COLO668 (cell line): Measurements from ENCODE around the gene PFDN4.

Experiments used
- DNase-seq: peaks from one replicate; lab custom pipeline; 2025; ENCODE audit not compliant: unreplicated experiment; lab: John Stamatoyannopoulos, UW

PFDN4 gene

DNA sequence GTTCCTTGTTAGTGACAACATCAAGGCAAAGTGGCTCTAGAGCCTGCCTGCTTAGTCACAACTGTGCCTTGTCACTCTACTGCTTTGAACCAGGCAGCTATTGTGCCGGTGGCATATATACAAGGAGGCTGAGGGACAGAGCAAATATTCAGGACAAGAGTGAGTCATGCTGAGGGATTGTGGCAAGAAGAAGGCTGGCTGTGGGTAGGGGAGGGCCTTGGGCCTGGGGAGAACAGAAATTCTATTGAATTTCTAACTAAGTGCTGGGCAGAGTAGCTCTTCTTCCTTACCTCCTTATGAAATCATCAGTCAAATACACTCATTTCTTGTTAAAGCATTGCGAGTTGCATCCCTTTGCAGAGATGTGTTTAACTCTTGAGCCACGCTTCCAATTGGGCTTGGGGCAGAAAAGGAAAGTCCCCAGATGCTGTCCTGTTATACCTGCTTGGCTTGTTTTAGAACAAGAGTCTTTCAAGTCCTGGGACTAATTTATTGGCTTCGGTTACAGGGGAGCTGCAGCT is 59.7 kb downstream of the PFDN4 start:
- no peak for DNase-seq

DNA sequence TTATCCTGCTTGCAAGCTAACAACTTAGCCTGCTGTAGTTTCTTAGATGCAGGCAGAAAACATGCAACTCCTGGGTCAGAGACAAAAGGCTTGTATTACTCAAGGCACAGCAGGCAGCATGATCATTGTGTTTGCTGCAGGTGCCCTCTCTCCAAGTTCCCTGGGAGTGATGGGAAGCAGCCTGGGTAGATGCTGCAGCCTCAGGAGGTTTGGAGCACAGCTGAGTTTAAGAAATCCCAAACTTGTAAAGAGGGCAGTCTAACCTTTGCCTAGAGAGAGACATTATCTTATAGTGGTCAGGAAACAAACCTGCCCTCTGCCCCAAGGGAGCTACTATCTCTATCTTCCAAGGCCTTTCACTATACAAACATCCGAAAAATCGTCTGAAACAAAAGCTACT is 61.1 kb downstream of the PFDN4 start:
- DNase-seq: no peak
